Upper lobe of right lung (tissue), 1 donor: ENCODE data around the gene DCBLD2. TPM values are rescaled to one million over a fixed set of nuclear protein-coding genes. Genes with fewer than 3 reads are reported as not detected.

Experiments
- ATAC-seq: fragments of 200-7000 bp; cut with Tn5 transposase; one replicate; pipeline ENCODE4 v1.9.1; 2020; ENCODE audit warnings: mild to moderate bottlenecking, moderate library complexity
- DNase-seq: peaks from one replicate; pipeline ENCODE4 v3.0.0-alpha.2; 2020
- H3K27ac ChIP-seq: fragments of 200-600 bp; one replicate; pipeline ENCODE4 v1.8.0; 2022
- H3K27me3 ChIP-seq: fragments of 200-600 bp; one replicate; pipeline ENCODE4 v1.8.0; 2022; ENCODE audit warnings: mild to moderate bottlenecking
- H3K36me3 ChIP-seq: fragments of 200-600 bp; one replicate; pipeline ENCODE4 v1.8.0; 2022
- H3K4me1 ChIP-seq: fragments of 200-600 bp; one replicate; pipeline ENCODE4 v1.8.0; 2022
- H3K4me3 ChIP-seq: fragments of 200-600 bp; one replicate; pipeline ENCODE4 v1.8.0; 2022; ENCODE audit warnings: mild to moderate bottlenecking
- H3K9me3 ChIP-seq: fragments of 200-600 bp; one replicate; pipeline ENCODE4 v1.8.0; 2022
- CTCF ChIP-seq: fragments of 200-600 bp; IDR thresholded peaks from one replicate; pipeline ENCODE4 v1.8.0; 2022; ENCODE audit warnings: antibody characterized with exemption
- intact Hi-C: fragments of 100-400 bp; cut with DNase I; formaldehyde crosslinking; loops from one replicate; pipeline ENCODE4 v1.11.0; 2022
- total RNA-seq: library from RNA; stranded (reverse); fragmentation: NEBNext Ultra II Directional; extraction: Animal tissue kit (Norgen Biotek cat#: 25700); gene quantifications from one replicate; pipeline ENCODE4 v1.2.1, GENCODE V29; 2021
- donor health status: DM: no; HTN: yes; CAD: no; lungs with severe emphysema.

Gene DCBLD2
- total RNA-seq, 1 donor from 2014 or later: 35.8 TPM

- peaks cover 16% of the 10 kb centered on the region for H3K36me3 ChIP-seq
- ATAC-seq (no peak), DNase-seq (no peak)
- peaks cover 32% of the 10 kb centered on the region for H3K4me1 ChIP-seq
- H3K27ac ChIP-seq: peak overlapping the region; percentile 32
- intact Hi-C loops: no loop called here
- no peak for TF ChIP-seq CTCF
- H3K9me3 ChIP-seq: no peaks in the 10 kb centered on the region
- no peak overlapping the region for H3K4me3 ChIP-seq
- H3K27me3 ChIP-seq: no peaks in the 10 kb centered on the region
These were observed 132.0 kb downstream of the DCBLD2 start for GRCh38 chr3:98769448-98769847.

- intact Hi-C loops: no loop called here
- ATAC-seq (no peak), DNase-seq (no peak)
- H3K36me3 ChIP-seq: peaks cover 11% of the 10 kb centered on the region
- H3K9me3 ChIP-seq: no peaks in the 10 kb centered on the region
- H3K27me3 ChIP-seq: no peaks in the 10 kb centered on the region
- H3K27ac ChIP-seq: no peak overlapping the region
- no peak overlapping the region for H3K4me3 ChIP-seq
- H3K4me1 ChIP-seq: peaks cover 35% of the 10 kb centered on the region
- no peak for TF ChIP-seq CTCF
These were observed 132.5 kb downstream of the DCBLD2 start for GRCh38 chr3:98768961-98769360.

- TF ChIP-seq CTCF: no peak
- intact Hi-C loops: no loop called here
- Histone ChIP-seq H3K36me3 (no peaks in the 10 kb centered on the region), H3K4me3 (no peak overlapping the region), H3K27me3 (no peaks in the 10 kb centered on the region), H3K27ac (no peak overlapping the region), H3K4me1 (peaks cover 54% of the 10 kb centered on the region), H3K9me3 (no peaks in the 10 kb centered on the region)
- ATAC-seq: no peak
- no peak for DNase-seq
These were observed 134.6 kb downstream of the DCBLD2 start for GRCh38 chr3:98766924-98767323.

- Histone ChIP-seq H3K36me3 (no peaks in the 10 kb centered on the region), H3K9me3 (no peaks in the 10 kb centered on the region), H3K4me1 (peaks cover 50% of the 10 kb centered on the region), H3K4me3 (no peak overlapping the region), H3K27me3 (no peaks in the 10 kb centered on the region), H3K27ac (no peak overlapping the region)
- intact Hi-C loops: no loop called here
- no peak for TF ChIP-seq CTCF
- DNase-seq (no peak), ATAC-seq (no peak)
These were observed 135.8 kb downstream of the DCBLD2 start for GRCh38 chr3:98765721-98766120.

GRCh38 chr3:98764472-98764884, 137.0 kb downstream of the DCBLD2 start:
- TF ChIP-seq CTCF: no peak
- intact Hi-C loops: no loop called here
- Histone ChIP-seq H3K4me1 (peaks cover 42% of the 10 kb centered on the region), H3K27ac (peak overlapping the region; percentile 65), H3K9me3 (no peaks in the 10 kb centered on the region), H3K27me3 (no peaks in the 10 kb centered on the region), H3K4me3 (peak overlapping the region; percentile 39), H3K36me3 (no peaks in the 10 kb centered on the region)
- DNase-seq (no peak), ATAC-seq (peak; percentile 77)

- Histone ChIP-seq H3K36me3 (no peaks in the 10 kb centered on the region), H3K4me3 (peak overlapping the region; percentile 39), H3K27me3 (no peaks in the 10 kb centered on the region), H3K4me1 (peaks cover 38% of the 10 kb centered on the region), H3K27ac (peak overlapping the region; percentile 65), H3K9me3 (no peaks in the 10 kb centered on the region)
- intact Hi-C loops: no loop called here
- TF ChIP-seq CTCF: no peak
- ATAC-seq: no peak
- no peak for DNase-seq
These were observed 137.6 kb downstream of the DCBLD2 start for GRCh38 chr3:98763819-98764418.
